PC-3 (cell line): Measurements from ENCODE around the gene KRT6A. TPM values are rescaled to one million over a fixed set of nuclear protein-coding genes. Genes with fewer than 3 reads are reported as not detected.
A peak's percentile ranks its signal among the peaks of the same experiment; 100 is the strongest.

ENCODE experiments used
- ATAC-seq: fragments of 200-7000 bp; cut with Tn5 transposase; 2 replicates; pipeline ENCODE4 v1.9.1; 2020; ENCODE audit warnings: mild to moderate bottlenecking, moderate library complexity
- BruUV-seq: library from RNA; stranded (reverse); fragments of 400-500 nt; replicated peaks from 2 replicates; lab custom pipeline; 2021; lab: Mats Ljungman, UMichigan
- CTCF ChIA-PET: fragments of 300-600 bp; sonication (Branson Sonifier 250); formaldehyde crosslinking; loops from one replicate; lab custom pipeline; 2022; ENCODE audit warnings: antibody characterized with exemption; lab: Charles Lee
- POLR2A ChIA-PET: fragments of 300-600 bp; sonication (Branson Sonifier 250); formaldehyde crosslinking; loops from one replicate; lab custom pipeline; 2022; ENCODE audit warnings: antibody characterized with exemption; ENCODE audit not compliant: unreplicated experiment; lab: Charles Lee
- DNase-seq: peaks from one replicate; pipeline ENCODE4 v3.0.0-alpha.2; 2015
- H2AFZ ChIP-seq: fragments of 300-600 bp; sonication (generic); 2 replicates; pipeline ENCODE4 v1.6.0; 2016; ENCODE audit warnings: antibody characterized with exemption, low read length
- H3F3A ChIP-seq: fragments of 300-600 bp; sonication (generic); one replicate; pipeline ENCODE4 v1.6.0; 2017; ENCODE audit warnings: antibody characterized with exemption, low read length, control low read depth, mild to moderate bottlenecking; ENCODE audit not compliant: unreplicated experiment
- H3K27ac ChIP-seq: fragments of 300-600 bp; sonication (generic); 2 replicates; pipeline ENCODE4 v1.5.1; 2016; ENCODE audit warnings: mild to moderate bottlenecking, low read length
- H3K27me3 ChIP-seq: fragments of 300-600 bp; sonication (generic); 2 replicates; pipeline ENCODE4 v1.6.1; 2016; ENCODE audit warnings: low read length, mixed read lengths
- H3K36me3 ChIP-seq: fragments of 300-600 bp; sonication (generic); 2 replicates; pipeline ENCODE4 v1.6.1; 2016; ENCODE audit warnings: low read depth, mixed run types, low read length, mixed read lengths
- H3K4me1 ChIP-seq: fragments of 300-600 bp; sonication (generic); 2 replicates; pipeline ENCODE4 v1.5.1; 2016; ENCODE audit warnings: low read length; ENCODE audit not compliant: insufficient read depth
- H3K4me2 ChIP-seq: fragments of 300-600 bp; sonication (generic); 2 replicates; pipeline ENCODE4 v1.6.0; 2016; ENCODE audit warnings: low read length
- H3K4me3 ChIP-seq: fragments of 300-600 bp; sonication (generic); 2 replicates; pipeline ENCODE4 v1.5.1; 2016; ENCODE audit warnings: mild to moderate bottlenecking, low read length, mixed read lengths
- H3K79me2 ChIP-seq: fragments of 300-600 bp; sonication (generic); 2 replicates; pipeline ENCODE4 v1.6.1; 2017; ENCODE audit warnings: low read length, mixed read lengths
- H3K9ac ChIP-seq: fragments of 300-600 bp; sonication (generic); 2 replicates; pipeline ENCODE4 v1.6.0; 2016; ENCODE audit warnings: mild to moderate bottlenecking, low read length
- H3K9me2 ChIP-seq: fragments of 300-600 bp; sonication (generic); replicated peaks from 2 replicates; pipeline ENCODE4 v1.6.1; 2016; ENCODE audit warnings: mixed run types, low read length, mixed read lengths
- H3K9me3 ChIP-seq: fragments of 300-600 bp; sonication (generic); 2 replicates; pipeline ENCODE4 v1.6.1; 2016; ENCODE audit warnings: low read length, mixed read lengths
- H4K20me1 ChIP-seq: fragments of 300-600 bp; sonication (generic); 2 replicates; pipeline ENCODE4 v1.6.1; 2016; ENCODE audit warnings: low read length, mixed read lengths
- EZH2 ChIP-seq: fragments of 300-600 bp; sonication (generic); IDR thresholded peaks from one replicate; pipeline ENCODE4 v1.6.1; 2017; ENCODE audit warnings: antibody characterized with exemption, mild to moderate bottlenecking, low read length; ENCODE audit not compliant: unreplicated experiment
- EZH2phosphoT487 ChIP-seq: fragments of 300-600 bp; sonication (generic); IDR thresholded peaks from 2 replicates; pipeline ENCODE4 v1.6.1; 2018; ENCODE audit warnings: mild to moderate bottlenecking, antibody characterized with exemption, low read length, borderline replicate concordance
- intact Hi-C: fragments of 100-400 bp; cut with micrococcal nuclease; formaldehyde crosslinking; loops from 2 replicates; pipeline ENCODE4 v1.9.0; 2023
- total RNA-seq: library from RNA; depleted of rRNA; stranded (reverse); fragments of >200 nt; gene quantifications from 2 replicates; pipeline ENCODE4 v1.2.3, GENCODE V29; 2014
- TF ChIP-seq, protein P1 (sequence below): fragments of 300-600 bp; sonication (generic); conservative IDR thresholded peaks from 2 replicates; pipeline ENCODE4 v1.5.1; 2017; ENCODE audit warnings: antibody characterized with exemption, low read depth, mild to moderate bottlenecking, low read length

KRT6A gene
- total RNA-seq, 1 experiment from 2014 or later: 46.3 TPM

GRCh38 chr12:52519826-52520662 lies 27.0 kb upstream of the KRT6A start, which contains the start of gene KRT5:
KRT5 (minus strand) TSS chr12:52520394; CDS start chr12:52520296, 98 bp downstream.
- intact Hi-C loops: no loop called here
- CTCF ChIA-PET: no interaction called here

GRCh38 chr12:52519387-52519703 lies 26.3 kb upstream of the KRT6A start:
- Histone ChIP-seq H3K9me3 (no peaks in the 10 kb centered on the region), H3K9ac (no peak overlapping the region), H3K4me2 (no peak overlapping the region), H3K79me2 (no peaks in the 10 kb centered on the region), H3K27me3 (no peaks in the 10 kb centered on the region), H3K27ac (no peak overlapping the region), H3K4me3 (no peak overlapping the region), H3K4me1 (peaks cover 27% of the 10 kb centered on the region), H3K9me2 (no peaks in the 10 kb centered on the region), H4K20me1 (no peaks in the 10 kb centered on the region), H3K36me3 (no peaks in the 10 kb centered on the region), H3F3A (no peaks in the 10 kb centered on the region), H2AFZ (no peak overlapping the region)
- TF ChIP-seq, protein P1, sequence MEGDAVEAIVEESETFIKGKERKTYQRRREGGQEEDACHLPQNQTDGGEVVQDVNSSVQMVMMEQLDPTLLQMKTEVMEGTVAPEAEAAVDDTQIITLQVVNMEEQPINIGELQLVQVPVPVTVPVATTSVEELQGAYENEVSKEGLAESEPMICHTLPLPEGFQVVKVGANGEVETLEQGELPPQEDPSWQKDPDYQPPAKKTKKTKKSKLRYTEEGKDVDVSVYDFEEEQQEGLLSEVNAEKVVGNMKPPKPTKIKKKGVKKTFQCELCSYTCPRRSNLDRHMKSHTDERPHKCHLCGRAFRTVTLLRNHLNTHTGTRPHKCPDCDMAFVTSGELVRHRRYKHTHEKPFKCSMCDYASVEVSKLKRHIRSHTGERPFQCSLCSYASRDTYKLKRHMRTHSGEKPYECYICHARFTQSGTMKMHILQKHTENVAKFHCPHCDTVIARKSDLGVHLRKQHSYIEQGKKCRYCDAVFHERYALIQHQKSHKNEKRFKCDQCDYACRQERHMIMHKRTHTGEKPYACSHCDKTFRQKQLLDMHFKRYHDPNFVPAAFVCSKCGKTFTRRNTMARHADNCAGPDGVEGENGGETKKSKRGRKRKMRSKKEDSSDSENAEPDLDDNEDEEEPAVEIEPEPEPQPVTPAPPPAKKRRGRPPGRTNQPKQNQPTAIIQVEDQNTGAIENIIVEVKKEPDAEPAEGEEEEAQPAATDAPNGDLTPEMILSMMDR: no peak
- no peak for TF ChIP-seq EZH2
- TF ChIP-seq EZH2phosphoT487: no peak
- CTCF ChIA-PET: no interaction called here
- POLR2A ChIA-PET: no interaction called here
- intact Hi-C loops: no loop called here
- ATAC-seq (no peak), DNase-seq (no peak)
- BruUV-seq: no TSS peak

More at GRCh38 chr12:52519826-52520662, 27.0 kb upstream of the KRT6A start, which contains the start of gene KRT5:
- Histone ChIP-seq H3K9ac (no peak within 1 kb of the TSS), H3K4me2 (peak within 1 kb of the TSS; percentile 42; the same call in 1 of the 2 replicates), H2AFZ (no peak within 1 kb of the TSS), H3K27ac (no peak within 1 kb of the TSS), H4K20me1 (no peaks in the 10 kb centered on the region), H3K4me1 (peaks cover 27% of the 10 kb centered on the region), H3K4me3 (no peak within 1 kb of the TSS), H3K9me2 (no peaks in the 10 kb centered on the region), H3K9me3 (no peaks in the 10 kb centered on the region), H3K79me2 (no peaks in the 10 kb centered on the region), H3K27me3 (no peaks in the 10 kb centered on the region), H3K36me3 (no peaks in the 10 kb centered on the region), H3F3A (no peaks in the 10 kb centered on the region)
- TF ChIP-seq EZH2: no peak
- TF ChIP-seq, protein P1: no peak
- TF ChIP-seq EZH2phosphoT487: no peak
- POLR2A ChIA-PET: no interaction called here
- ATAC-seq: no peak
- DNase-seq: no peak
- no TSS peak for BruUV-seq
